Bone marrow (tissue), 2 donors: Measurements from ENCODE around the gene AATK.
"Not testable (repeated sequence)": the region's sequence is repeated elsewhere in the genome, so short reads cannot be mapped to it uniquely, and the experiment has no call there.

Source experiments
- DNase-seq, 2 donors: peaks; one replicate each; lab custom pipeline; 2025; lab: John Stamatoyannopoulos, UW

Gene AATK

DNA sequence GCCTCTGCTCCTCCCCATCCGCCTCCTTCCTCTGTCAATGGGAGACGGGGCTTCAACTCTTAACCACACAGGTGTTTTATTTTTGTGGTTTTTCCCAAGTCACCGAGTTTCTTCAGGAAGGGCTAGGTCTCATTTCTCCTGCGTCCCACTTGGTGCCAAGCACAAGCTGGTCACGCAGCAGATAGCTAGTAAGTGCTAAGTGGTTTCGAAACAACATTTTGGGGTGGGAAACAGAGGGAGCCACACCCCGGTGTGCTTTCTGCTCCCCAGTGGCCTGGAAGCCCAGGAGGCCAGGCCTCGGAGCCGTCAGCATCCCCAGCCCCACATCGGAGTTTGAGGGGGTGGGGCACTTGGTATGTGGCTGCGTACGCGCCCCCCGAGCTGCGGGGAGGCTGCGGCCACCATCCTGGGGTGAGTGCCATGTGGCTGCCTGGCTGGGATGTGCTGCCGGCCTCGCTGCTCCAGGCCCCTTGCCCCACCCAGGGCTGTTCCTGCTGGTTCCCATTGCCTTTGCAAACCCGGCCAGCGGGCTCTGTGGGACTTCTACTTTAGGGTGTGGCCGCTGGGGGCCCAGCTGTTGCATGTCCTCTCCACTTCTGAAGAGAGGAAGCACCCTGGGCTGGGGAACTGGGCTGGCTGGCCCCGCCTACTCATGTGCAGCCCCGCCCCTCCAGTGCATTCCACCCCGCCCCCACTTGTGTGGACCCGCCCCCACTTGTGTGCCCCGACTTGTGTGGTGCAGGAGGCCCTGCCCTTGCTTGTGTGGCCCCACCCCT, 75.5 kb downstream of the AATK start:
- peak; percentile 18 to 49 for DNase-seq

- no peak for DNase-seq
Observed at GRCh38 chr17:81086789-81087551, 79.1 kb downstream of the AATK start.

DNA sequence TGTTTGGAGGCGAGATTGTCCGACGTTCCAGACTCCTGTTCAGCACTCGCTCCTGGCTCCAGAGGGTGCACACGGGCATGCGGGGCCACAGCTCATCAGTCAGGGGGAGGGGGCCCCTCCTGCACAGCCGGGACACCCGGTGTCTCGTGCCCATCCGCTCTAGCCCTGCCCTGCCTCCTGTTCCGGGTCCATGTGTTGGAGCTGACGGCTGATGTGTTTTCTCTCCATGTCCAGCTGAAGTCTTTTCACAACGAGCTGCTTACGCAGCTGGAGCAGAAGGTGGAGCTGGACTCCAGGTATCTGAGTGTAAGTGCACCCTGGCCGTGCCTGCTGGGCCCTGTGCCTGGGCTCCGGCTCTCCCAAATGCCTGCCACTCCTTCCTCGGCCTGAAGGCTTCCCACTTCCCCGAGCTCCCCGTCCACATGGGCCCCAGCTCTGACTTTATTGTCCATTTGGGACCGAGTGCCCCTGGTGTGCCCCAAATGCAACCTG, 80.6 kb downstream of the AATK start:
- no peak for DNase-seq

DNA sequence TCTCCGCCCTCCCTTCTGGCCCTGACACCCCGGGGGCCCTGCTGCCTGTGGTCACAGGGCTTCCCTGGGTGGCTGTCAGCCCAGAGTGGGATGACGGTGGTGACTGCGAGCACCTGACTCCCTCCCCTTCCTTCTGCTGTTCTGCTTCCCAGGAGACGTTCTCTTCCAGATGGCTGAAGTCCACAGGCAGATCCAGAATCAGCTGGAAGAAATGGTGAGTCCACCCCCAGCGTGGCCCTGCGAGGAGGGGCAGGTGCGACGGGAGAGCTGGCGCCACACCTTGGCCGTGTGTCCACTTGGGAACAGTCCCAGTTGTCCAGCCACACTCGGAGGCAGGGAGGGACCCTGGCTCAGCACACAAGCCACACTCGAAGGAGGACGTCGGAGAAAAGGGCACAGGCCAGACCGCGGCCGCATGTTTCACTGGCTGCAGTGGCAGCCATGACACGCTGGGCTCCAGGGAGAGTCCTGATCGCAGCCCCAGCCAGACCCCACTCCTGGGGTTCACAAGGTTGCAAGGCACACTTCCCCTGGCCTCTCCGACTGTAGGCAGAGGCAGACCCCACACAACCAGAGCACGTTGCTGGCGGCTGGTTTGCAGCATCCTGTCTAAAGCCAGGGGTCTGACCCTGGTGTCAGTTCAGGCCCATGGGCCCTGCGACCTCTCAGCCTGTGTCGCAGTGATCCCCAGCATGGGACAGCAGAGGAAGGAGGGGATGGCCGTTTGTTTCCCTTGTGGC, 81.2 kb downstream of the AATK start:
- no peak for DNase-seq

- no peak for DNase-seq
Observed at GRCh38 chr17:81083125-81083765, 82.8 kb downstream of the AATK start.

- DNase-seq, result no peak
Observed at GRCh38 chr17:81082177-81083073, 83.6 kb downstream of the AATK start.

DNA sequence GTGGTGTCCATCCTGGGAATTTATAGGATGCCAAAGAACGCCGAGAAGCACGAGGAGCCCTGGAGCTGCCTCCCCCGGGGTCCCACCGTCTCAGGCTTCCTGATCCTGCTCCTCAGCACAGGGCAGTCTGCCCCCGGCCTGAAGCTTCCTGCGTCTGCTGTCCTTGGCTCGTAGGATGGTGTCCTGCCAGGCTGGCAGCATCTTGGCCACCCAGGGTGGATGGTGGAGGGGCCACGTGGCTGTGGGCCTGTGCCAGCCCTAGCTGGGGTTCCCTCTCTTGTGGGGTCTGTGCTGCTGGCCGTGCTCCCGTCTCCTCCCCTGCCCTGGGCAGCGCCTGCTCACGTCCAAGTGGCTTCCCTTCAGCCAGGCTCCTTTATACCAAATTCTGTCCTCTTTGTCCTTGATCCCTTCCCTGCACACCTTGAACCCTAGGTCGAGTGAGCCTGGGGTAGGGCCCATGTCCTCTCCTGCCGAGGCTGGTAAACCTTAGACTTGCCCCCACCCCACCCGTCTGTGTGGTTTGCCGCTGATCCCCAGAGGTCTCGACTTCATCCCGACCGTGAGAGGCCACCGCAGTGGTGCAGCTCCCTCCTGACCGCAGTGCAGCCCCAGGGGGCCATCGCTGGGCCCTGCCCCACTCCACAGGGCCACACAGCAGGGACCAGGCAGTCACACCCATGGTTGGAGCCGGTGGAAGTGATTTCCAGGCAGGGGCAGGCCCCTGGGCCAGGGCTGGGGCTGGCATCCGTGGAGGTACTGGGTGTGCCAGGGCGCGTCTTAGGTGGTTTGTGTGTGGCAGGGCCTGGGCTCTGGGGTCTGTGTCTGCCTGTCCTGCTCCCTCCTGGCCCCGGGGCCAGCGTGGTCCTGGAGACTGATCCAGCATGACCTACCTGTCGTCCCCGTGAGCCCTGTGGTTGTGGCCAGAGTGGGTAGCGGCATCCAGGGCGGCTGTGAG, 84.5 kb downstream of the AATK start:
- DNase-seq, result no peak

- no peak for DNase-seq
Observed at GRCh38 chr17:81080019-81080418, 86.0 kb downstream of the AATK start.

DNA sequence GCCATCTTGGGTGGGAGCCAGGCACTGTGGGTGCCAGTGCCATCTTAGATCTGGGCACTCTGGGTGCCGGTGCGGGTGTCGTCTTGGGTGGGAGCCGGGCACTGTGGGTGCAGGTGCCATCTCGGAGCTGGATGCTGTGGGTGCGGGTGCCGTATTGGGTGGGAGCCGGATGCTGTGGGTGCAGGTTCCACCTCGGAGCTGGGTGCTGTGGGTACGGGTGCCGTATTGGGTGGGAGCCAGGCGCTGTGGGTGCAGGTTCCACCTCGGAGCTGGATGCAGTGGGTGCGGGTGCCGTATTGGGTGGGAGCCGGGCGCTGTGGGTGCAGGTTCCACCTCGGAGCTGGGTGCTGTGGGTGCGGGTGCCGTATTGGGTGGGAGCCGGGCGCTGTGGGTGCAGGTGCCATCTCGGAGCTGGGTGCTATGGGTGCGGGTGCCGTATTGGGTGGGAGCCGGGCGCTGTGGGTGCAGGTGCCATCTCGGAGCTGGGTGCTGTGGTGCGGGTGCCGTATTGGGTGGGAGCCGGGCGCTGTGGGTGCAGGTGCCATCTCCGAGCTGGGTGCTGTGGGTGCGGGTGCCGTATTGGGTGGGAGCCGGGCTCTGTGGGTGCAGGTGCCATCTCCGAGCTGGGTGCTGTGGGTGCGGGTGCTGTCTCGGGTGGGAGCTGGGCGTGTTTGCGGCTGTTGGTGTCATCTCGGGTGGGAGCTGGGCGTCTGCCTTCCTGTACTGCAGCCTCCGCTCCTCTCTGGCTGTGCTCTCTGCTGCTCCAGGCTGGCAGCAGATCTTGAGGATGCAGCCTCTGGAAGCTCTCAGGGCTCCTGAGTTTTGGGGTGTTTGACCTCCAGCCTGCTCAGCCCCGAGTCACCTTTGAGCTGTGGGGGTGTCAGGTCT, 87.8 kb downstream of the AATK start:
- DNase-seq, result not testable (repeated sequence)

GRCh38 chr17:81076141-81076679, 89.8 kb downstream of the AATK start:
- DNase-seq, result no peak

GRCh38 chr17:81075307-81075706, 90.7 kb downstream of the AATK start:
- no peak for DNase-seq

DNA sequence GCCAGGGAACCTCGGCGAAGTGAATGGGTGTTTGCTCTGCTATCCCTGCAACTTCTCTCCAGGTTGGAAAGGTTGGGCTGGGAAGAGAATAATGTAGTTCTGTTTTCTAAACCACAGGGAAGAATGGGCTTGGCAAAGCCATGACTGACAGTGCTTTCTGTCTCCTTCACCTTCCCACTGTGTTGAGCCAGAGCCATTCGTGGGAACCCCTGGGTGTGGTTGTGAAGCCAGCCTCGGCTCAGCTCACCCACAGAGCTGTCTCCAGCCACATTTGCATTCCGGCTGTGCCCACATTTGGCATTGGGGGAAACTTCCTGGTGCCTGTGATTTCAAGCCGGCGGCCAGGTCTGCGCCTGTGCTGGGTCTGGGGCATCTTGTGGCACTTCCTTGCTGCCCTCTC, 91.1 kb downstream of the AATK start:
- no peak for DNase-seq

DNA sequence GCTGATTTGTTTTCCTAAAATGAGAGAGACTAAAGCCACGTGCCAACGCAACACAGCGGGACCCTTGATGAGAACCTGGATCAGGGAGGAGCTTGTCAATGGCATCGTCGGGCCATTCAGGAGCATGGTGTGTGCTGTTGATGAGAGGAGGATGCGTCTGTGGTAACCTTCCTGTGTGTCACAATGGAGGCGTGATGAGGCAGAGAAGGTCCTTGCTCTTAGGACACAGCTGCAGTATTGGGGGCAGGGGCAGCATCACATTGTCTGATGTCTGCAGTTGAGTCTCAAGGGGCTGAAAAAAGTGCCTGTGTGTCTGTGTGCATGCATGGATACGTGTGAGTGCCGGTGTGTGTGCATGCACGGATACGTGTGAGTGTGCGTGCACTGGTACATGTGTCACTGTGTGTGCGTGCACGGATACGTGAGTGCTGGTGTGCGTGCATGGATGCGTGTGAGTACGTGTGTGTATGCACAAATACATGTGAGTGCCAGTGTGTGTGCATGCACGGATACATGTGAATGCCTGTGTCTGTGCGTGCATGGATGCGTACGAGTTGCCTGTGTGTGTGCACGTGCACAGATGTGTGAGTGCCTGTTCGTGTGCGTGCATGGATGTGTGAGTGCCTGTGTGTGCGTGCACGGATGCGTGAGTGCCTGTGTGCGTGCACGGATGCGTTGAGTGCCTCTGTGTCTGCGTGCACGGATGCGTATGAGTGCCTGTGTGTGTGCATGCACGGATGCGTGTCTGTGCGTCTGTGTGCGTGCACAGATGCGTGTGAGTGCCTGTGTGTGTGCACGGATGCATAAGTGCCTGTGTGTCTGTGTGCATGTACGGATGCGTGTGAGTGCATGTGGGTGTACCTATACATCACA, 91.8 kb downstream of the AATK start:
- DNase-seq, result no peak

GRCh38 chr17:81071761-81072741, 94.0 kb downstream of the AATK start:
- no peak for DNase-seq

GRCh38 chr17:81070541-81071246, 95.3 kb downstream of the AATK start:
- DNase-seq, result no peak
